T1000 (cell line): ENCODE measurements around the gene TMEM117.

Experiments
- DNase-seq: peaks from one replicate; lab custom pipeline; 2025; ENCODE audit warnings: mixed read lengths; lab: John Stamatoyannopoulos, UW

Gene TMEM117

GRCh38 chr12:44379831-44380230 is 544.0 kb downstream of the TMEM117 start:
- no peak for DNase-seq

DNA sequence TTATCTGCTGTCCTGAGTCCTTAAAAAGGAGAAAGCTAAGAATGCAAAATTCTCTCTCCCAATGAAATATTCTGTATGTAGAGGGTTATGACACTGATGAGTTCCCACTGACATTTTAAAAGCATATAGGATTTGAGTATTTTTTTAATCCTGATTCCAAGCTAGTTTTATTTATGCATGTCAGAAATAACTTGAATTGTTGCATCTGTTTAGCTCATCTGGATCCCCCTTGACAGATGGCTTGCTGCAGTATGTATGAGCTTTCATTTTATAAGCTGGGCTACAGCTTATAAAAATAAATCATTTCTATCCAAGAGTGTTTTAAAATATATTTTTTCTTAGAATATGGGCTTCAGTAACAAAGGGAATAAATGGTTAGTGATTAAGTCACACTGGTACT is 545.0 kb downstream of the TMEM117 start:
- DNase-seq, result no peak

- DNase-seq, result no peak
These were observed 545.5 kb downstream of the TMEM117 start for GRCh38 chr12:44381341-44381740.

GRCh38 chr12:44384136-44384535 is 548.3 kb downstream of the TMEM117 start:
- DNase-seq, result no peak

- no peak for DNase-seq
These were observed 550.1 kb downstream of the TMEM117 start for GRCh38 chr12:44385964-44386363.

- no peak for DNase-seq
These were observed 551.7 kb downstream of the TMEM117 start for GRCh38 chr12:44387581-44387980.

DNA sequence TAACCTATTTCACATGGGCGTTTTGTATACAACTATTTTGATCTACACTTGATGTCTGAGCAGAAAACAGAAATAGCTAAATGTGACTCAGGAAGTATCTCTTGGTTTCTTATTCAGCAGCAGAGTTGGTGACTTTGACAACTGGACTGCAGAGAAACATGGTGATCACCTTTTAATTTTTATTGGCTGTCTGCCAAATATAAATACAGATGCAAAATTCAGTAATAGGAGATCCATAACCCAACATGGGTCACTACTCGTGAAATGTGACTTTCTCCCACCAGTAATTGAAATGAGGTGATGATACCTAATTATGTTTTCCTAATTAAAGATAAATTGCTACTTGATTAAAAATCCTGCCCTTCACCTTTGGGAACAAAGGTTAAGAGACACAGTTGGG is 553.2 kb downstream of the TMEM117 start:
- no peak for DNase-seq

- DNase-seq, result no peak
These were observed 554.0 kb downstream of the TMEM117 start for GRCh38 chr12:44389896-44390295.

- DNase-seq, result no peak
These were observed 561.8 kb downstream of the TMEM117 start for GRCh38 chr12:44397631-44398030.

DNA sequence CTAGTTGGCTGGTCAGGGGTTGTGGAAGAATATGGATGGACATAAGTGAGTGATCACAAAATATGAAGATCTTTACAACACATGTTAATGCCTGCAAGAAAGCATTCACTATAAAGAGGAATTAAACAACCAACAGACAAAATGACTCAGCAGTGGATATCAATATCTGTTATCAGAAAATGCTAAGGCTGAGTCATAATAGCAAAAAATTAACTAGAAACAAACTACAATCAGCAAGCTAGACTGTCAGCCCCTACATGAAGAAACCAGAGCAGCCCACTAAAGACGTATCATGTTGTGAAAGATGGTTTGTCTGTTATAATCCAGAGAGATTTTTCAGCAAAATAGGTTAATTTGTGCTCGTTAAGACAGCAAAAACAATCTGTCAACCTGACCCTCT is 567.3 kb downstream of the TMEM117 start:
- no peak for DNase-seq

- DNase-seq, result no peak
These were observed 569.4 kb downstream of the TMEM117 start for GRCh38 chr12:44405297-44405696.

DNA sequence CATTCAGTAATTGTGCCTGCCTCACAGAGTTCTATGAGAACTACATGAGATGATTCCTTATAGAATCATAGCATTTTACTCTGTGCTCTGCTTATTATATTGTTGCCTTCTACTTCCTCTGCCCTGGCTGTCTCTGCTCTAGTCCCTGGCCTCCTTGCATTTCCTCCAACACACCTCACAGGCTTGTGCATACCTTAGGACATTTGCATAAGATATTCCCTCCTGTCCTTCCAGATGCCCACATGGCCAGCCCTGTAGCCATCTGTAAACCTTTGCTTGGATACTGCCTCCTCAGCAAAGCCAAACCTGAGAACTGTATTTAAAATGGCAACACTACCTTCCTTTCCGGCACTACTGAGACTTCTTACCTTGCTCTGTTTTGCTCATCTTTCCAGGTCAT is 586.7 kb downstream of the TMEM117 start:
- DNase-seq, result no peak

DNA sequence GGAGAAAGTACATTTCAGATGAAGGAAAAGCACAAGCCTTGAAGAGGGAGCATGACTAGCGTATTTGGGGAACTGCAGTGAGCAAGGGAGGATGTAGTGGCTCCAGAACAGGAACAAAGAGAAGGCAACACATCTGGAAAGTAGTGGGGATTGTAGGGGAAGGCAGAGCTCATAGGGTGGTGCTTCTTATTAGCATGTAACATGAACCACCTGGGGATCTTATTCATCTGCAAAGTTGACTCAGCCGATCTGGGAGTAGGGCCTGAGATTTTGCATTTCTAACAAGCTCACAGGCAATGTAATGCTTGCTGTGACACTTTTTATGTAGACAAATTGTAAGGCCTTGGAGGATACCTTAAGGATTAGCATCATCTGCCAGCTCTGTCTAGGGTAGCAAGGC is 592.9 kb downstream of the TMEM117 start:
- DNase-seq, result no peak

DNA sequence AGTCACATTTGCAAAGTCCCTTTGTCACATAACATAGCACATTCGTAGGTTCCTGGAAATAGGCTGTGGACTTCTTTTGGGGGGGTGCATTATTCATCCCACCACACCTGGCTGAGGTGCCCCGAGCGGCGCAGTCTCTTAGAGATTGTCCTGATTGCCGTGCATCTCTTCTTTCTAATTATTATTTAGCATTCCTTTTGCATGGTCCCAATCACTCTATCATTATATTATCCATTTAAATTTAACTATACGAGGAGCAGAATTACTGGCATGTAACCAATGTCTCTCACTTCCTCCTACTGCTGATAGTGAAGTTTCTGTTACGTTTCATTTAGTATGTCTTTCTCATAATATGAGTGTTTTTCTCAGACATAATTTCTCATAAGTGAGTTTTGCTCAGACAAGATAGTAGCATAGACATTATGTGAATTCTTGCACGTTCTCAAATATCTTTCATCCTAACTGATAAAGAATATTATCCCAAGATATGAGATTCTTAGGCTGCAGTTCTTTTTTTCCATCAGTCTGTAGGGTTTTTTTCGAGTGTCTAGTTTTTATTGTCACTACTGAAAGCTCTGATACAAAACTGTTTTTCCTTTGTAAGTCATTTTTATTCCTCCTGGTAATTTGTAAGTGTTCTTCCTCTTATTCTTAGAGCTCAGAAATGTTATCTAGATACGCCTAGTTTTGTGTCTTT is 595.9 kb downstream of the TMEM117 start:
- DNase-seq, result no peak

- no peak for DNase-seq
These were observed 597.8 kb downstream of the TMEM117 start for GRCh38 chr12:44433659-44434058.

DNA sequence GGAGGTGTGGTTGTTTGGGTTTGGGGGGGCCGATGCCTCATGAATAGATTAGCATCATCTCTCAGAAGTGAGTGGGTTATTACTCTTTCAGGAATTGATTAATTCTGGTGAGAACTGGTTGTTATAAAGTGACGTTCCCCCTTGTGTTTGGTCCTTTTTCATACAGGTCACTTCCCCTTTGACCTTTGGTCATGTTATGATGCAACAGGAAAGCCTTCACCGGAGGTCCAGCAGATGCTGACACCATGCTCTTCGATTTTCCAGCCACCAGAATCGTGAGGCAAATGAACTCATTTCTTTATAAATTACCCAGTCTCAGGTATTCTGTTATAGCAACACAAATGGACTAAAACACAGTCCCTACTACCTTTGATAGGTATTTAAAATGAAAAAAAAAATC is 600.9 kb downstream of the TMEM117 start:
- DNase-seq, result no peak
